Osteoblast (primary cell): ENCODE measurements around the gene ARHGAP31. TPM values are rescaled to one million over a fixed set of nuclear protein-coding genes. Genes with fewer than 3 reads are reported as not detected.
"Not testable (repeated sequence)": the region's sequence is repeated elsewhere in the genome, so short reads cannot be mapped to it uniquely, and the experiment has no call there.

ENCODE experiments used
- DNase-seq: peaks from one replicate; pipeline ENCODE4 v3.0.0; 2011; ENCODE audit warnings: low spot score, mixed read lengths; ENCODE audit not compliant: insufficient read length; ENCODE audit errors: missing footprints
- H2AFZ ChIP-seq: 2 replicates; pipeline ENCODE4 v1.6.0; 2011; ENCODE audit warnings: mild to moderate bottlenecking, low read length
- H3K27ac ChIP-seq: 2 replicates; pipeline ENCODE4 v1.5.1; 2011; ENCODE audit warnings: mild to moderate bottlenecking, low read depth, low read length, moderate library complexity
- H3K27me3 ChIP-seq: 2 replicates; pipeline ENCODE4 v1.6.0; 2012; ENCODE audit warnings: mild to moderate bottlenecking, control low read depth, inconsistent platforms, low read length, moderate library complexity; ENCODE audit not compliant: insufficient read depth
- H3K36me3 ChIP-seq: 2 replicates; pipeline ENCODE4 v1.5.1; 2011; ENCODE audit warnings: mild to moderate bottlenecking, low read length, control low read depth, moderate library complexity; ENCODE audit not compliant: insufficient read depth
- H3K4me1 ChIP-seq: 2 replicates; pipeline ENCODE4 v1.5.1; 2011; ENCODE audit warnings: mild to moderate bottlenecking, low read length, control low read depth, moderate library complexity; ENCODE audit not compliant: insufficient read depth
- H3K4me2 ChIP-seq: 2 replicates; pipeline ENCODE4 v1.6.0; 2011; ENCODE audit warnings: mild to moderate bottlenecking, low read length; ENCODE audit not compliant: insufficient read depth
- H3K4me3 ChIP-seq: fragments of 200-600 bp; sonication (generic); 3 replicates; pipeline ENCODE4 v1.5.1; 2012; ENCODE audit warnings: mild to moderate bottlenecking, low read length, inconsistent platforms; ENCODE audit not compliant: insufficient read depth
- H3K79me2 ChIP-seq: 2 replicates; pipeline ENCODE4 v1.6.0; 2012; ENCODE audit warnings: mild to moderate bottlenecking, low read length, control low read depth, inconsistent platforms; ENCODE audit not compliant: insufficient read depth
- H3K9me3 ChIP-seq: 2 replicates; pipeline ENCODE4 v1.5.1; 2011; ENCODE audit warnings: low read depth, low read length, control low read depth
- H4K20me1 ChIP-seq: 2 replicates; pipeline ENCODE4 v1.6.0; 2012; ENCODE audit warnings: mild to moderate bottlenecking, low read length, control low read depth; ENCODE audit not compliant: insufficient read depth
- CTCF ChIP-seq: IDR thresholded peaks from 2 replicates; pipeline ENCODE4 v1.5.1; 2011; ENCODE audit warnings: mild to moderate bottlenecking, low read depth, low read length, moderate library complexity; ENCODE audit errors: extremely low read depth
- total RNA-seq: library from RNA; depleted of rRNA; stranded (reverse); fragments of >200 nt; gene quantifications from 2 replicates; pipeline ENCODE4 v1.2.3, GENCODE V29; 2012

Gene ARHGAP31
- total RNA-seq, 1 donor = 56.5 TPM

GRCh38 chr3:119257654-119258410 is 36.4 kb upstream of the ARHGAP31 start:
- H3K9me3 ChIP-seq = no peaks in the 10 kb centered on the region
- DNase-seq = no peak
- TF ChIP-seq CTCF = no peak

DNA sequence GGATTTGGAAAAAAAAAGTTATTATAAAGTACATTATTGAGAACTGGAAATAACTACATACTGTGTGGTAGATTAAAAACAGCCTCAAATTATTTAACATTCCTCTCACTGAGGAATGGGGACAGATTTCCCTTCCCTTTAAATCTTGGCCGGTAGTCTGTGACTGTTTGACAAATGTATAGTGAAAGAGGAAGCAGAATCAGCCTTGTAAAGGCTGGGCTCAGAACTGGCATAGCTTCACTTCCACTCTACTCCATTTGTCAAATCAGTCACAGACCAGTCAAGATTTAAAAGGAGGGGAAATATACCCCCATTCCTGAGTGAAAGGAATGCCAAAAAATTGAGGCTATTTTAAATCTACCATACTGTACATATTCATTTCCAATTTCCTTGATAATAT is 35.3 kb upstream of the ARHGAP31 start:
- Histone ChIP-seq H3K9me3 (no peaks in the 10 kb centered on the region), H3K79me2 (no peaks in the 10 kb centered on the region), H4K20me1 (no peaks in the 10 kb centered on the region), H3K4me2 (no peak overlapping the region), H2AFZ (peak overlapping the region; percentile 45), H3K4me3 (no peak overlapping the region), H3K36me3 (no peaks in the 10 kb centered on the region), H3K4me1 (no peaks in the 10 kb centered on the region), H3K27ac (no peak overlapping the region), H3K27me3 (no peaks in the 10 kb centered on the region)
- TF ChIP-seq CTCF = no peak
- no peak for DNase-seq

More at GRCh38 chr3:119257654-119258410, 36.4 kb upstream of the ARHGAP31 start:
- Histone ChIP-seq H3K79me2 (no peaks in the 10 kb centered on the region), H3K4me3 (no peak overlapping the region), H3K36me3 (no peaks in the 10 kb centered on the region), H2AFZ (peak overlapping the region; percentile 76), H3K27me3 (no peaks in the 10 kb centered on the region), H3K4me1 (no peaks in the 10 kb centered on the region), H3K4me2 (no peak overlapping the region), H4K20me1 (no peaks in the 10 kb centered on the region), H3K27ac (no peak overlapping the region)

- H4K20me1 ChIP-seq = no peaks in the 10 kb centered on the region
- H3K4me1 ChIP-seq = no peaks in the 10 kb centered on the region
- no peak for TF ChIP-seq CTCF
- H3K4me3 ChIP-seq = no peak overlapping the region
- no peaks in the 10 kb centered on the region for H3K79me2 ChIP-seq
- no peaks in the 10 kb centered on the region for H3K27me3 ChIP-seq
- H3K4me2 ChIP-seq = no peak overlapping the region
- no peak for DNase-seq
- H3K36me3 ChIP-seq = no peaks in the 10 kb centered on the region
- H3K9me3 ChIP-seq = no peaks in the 10 kb centered on the region
- no peak overlapping the region for H2AFZ ChIP-seq
- H3K27ac ChIP-seq = no peak overlapping the region
These were observed 34.4 kb upstream of the ARHGAP31 start for GRCh38 chr3:119259821-119260220.

DNA sequence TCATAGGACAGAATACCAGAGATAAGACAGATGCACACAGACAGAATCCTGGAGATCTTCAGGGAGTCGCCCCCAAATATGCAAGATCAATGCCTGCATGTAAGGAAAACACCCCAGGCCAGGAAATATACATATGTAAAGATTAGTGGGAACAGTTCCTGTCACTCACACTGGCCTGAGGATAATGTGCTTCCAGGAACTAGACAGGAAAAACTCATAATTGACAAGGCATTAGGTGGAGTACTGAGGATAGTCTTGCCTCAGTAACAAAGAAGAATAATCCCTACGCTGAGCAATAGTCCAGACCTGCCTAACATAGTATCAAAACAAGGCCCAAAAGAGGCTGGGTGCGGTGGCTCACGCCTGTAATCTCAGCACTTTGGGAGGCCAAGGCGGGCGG is 33.1 kb upstream of the ARHGAP31 start:
- Histone ChIP-seq H3K27me3 (no peaks in the 10 kb centered on the region), H3K27ac (no peak overlapping the region), H3K4me3 (no peak overlapping the region), H3K9me3 (no peaks in the 10 kb centered on the region), H3K79me2 (no peaks in the 10 kb centered on the region), H3K36me3 (no peaks in the 10 kb centered on the region), H3K4me2 (no peak overlapping the region), H3K4me1 (no peaks in the 10 kb centered on the region), H2AFZ (no peak overlapping the region), H4K20me1 (no peaks in the 10 kb centered on the region)
- no peak for TF ChIP-seq CTCF
- DNase-seq = no peak

- not testable (repeated sequence) for H3K4me1 ChIP-seq, H3K36me3 ChIP-seq, H3K4me3 ChIP-seq, H4K20me1 ChIP-seq, H2AFZ ChIP-seq, H3K27me3 ChIP-seq, H3K27ac ChIP-seq, DNase-seq, H3K9me3 ChIP-seq, H3K79me2 ChIP-seq, H3K4me2 ChIP-seq
These were observed 24.0 kb upstream of the ARHGAP31 start for GRCh38 chr3:119270212-119270611.
